HG02840 (cell line): ENCODE results near the gene CRYBB1.

Source experiments
- ATAC-seq: cut with Tn5 transposase; IDR thresholded peaks from one replicate; pipeline ENCODE4 v1.9.1; 2021; ENCODE audit warnings: mild to moderate bottlenecking, moderate library complexity, moderate number of reproducible peaks; ENCODE audit not compliant: unreplicated experiment, low FRiP score

The CRYBB1 gene

GRCh38 chr22:26617271-26618199 is at the start of gene CRYBB1:
Gene CRYBB1 (minus strand): TSS chr22:26618027. CDS start chr22:26616319, 1,708 bp downstream.
- no peak for ATAC-seq

- no peak for ATAC-seq
Observed at GRCh38 chr22:26667140-26667539, 49.3 kb upstream of the CRYBB1 start.

- ATAC-seq = no peak
Observed at GRCh38 chr22:26665813-26666231, 48.0 kb upstream of the CRYBB1 start.

GRCh38 chr22:26663374-26663923 is 45.6 kb upstream of the CRYBB1 start:
- ATAC-seq = no peak

GRCh38 chr22:26662160-26662559 is 44.3 kb upstream of the CRYBB1 start:
- ATAC-seq = no peak

GRCh38 chr22:26660961-26661578 is 43.2 kb upstream of the CRYBB1 start:
- ATAC-seq = no peak

GRCh38 chr22:26660356-26660755 is 42.5 kb upstream of the CRYBB1 start:
- no peak for ATAC-seq

GRCh38 chr22:26658671-26659478 is 41.0 kb upstream of the CRYBB1 start:
- ATAC-seq = no peak

GRCh38 chr22:26658161-26658560 is 40.3 kb upstream of the CRYBB1 start:
- ATAC-seq = no peak

GRCh38 chr22:26656891-26657851 is 39.3 kb upstream of the CRYBB1 start, which contains the start of gene MIAT:
Gene MIAT (plus strand): TSS chr22:26657588.
- no peak for ATAC-seq

- no peak for ATAC-seq
Observed at GRCh38 chr22:26651815-26652214, 34.0 kb upstream of the CRYBB1 start.

- ATAC-seq = no peak
Observed at GRCh38 chr22:26650722-26651421, 33.0 kb upstream of the CRYBB1 start.

GRCh38 chr22:26648528-26649388 is 30.9 kb upstream of the CRYBB1 start:
- ATAC-seq = no peak

GRCh38 chr22:26648011-26648497 is 30.2 kb upstream of the CRYBB1 start:
- no peak for ATAC-seq

- no peak for ATAC-seq
Observed at GRCh38 chr22:26646158-26646557, 28.3 kb upstream of the CRYBB1 start.

- no peak for ATAC-seq
Observed at GRCh38 chr22:26643418-26644100, 25.7 kb upstream of the CRYBB1 start.
